K562 (cell line): Measurements from ENCODE around the gene ZNF488. TPM values are rescaled to one million over a fixed set of nuclear protein-coding genes. Genes with fewer than 3 reads are reported as not detected.

Experiments used
- ATF1 ChIP-seq, 2 experiments: fragments of 450-650 bp in 1 of 2; IDR thresholded peaks; 2 replicates each; pipeline ENCODE4 v1.6.1; 2016; ENCODE audit warnings: missing compliant biosample characterization in 1 of 2, missing genetic modification characterization in 1 of 2
- CBX1 ChIP-seq: sonication (generic); IDR thresholded peaks from 2 replicates; pipeline ENCODE4 v1.6.1; 2016; ENCODE audit warnings: antibody characterized with exemption, low read depth, mild to moderate bottlenecking
- HSF4 ChIP-seq: fragments of 250-450 bp; sonication (Bioruptor Pico); IDR thresholded peaks from 2 replicates; pipeline ENCODE4 v2.1.2; 2022; ENCODE audit warnings: mild to moderate bottlenecking, moderate library complexity, borderline replicate concordance
- KLF13 ChIP-seq: fragments of 450-650 bp; IDR thresholded peaks from 2 replicates; pipeline ENCODE4 v1.6.1; 2016; ENCODE audit warnings: missing genetic modification characterization, low read depth, mild to moderate bottlenecking, missing compliant biosample characterization, moderate library complexity, borderline replicate concordance
- MEIS2 ChIP-seq: fragments of 450-650 bp; IDR thresholded peaks from 2 replicates; pipeline ENCODE4 v1.6.1; 2014; ENCODE audit warnings: mild to moderate bottlenecking; ENCODE audit not compliant: partially characterized antibody
- TEAD1 ChIP-seq, 2 experiments: fragments of 450-650 bp in 1 of 2; sonication (generic) in 1 of 2; formaldehyde crosslinking; IDR thresholded peaks; 2 replicates each; pipeline versions ENCODE4 v1.4.0 to v1.8.0; 2020 to 2022; ENCODE audit warnings: mild to moderate bottlenecking in 2 of 2, missing genetic modification reagents in 1 of 2
- polyA plus RNA-seq, 8 experiments: library from polyadenylated mRNA; depleted of rRNA in 4 of 8; stranded (reverse) in 5 of 8; unstranded in 3 of 8; fragments of >200 nt; fragmentation: Nextera tagmentation in 2 of 8; fragmentation: Illumina TruSeq in 1 of 8; extraction: Ambion mirVana in 2 of 8; extraction: Trizol in 1 of 8; gene quantifications; 2 replicates each; pipeline versions ENCODE4 v1.2.1 to v1.2.3, GENCODE V29; 2011 to 2014; ENCODE audit warnings: inconsistent platforms in 1 of 8, missing spikeins in 1 of 8
- total RNA-seq, 7 experiments: library from RNA; depleted of rRNA in 6 of 7; stranded (reverse); fragments of >200 nt in 6 of 7; fragmentation: Illumina TruSeq in 2 of 7; extraction: Trizol in 2 of 7; gene quantifications; 2 replicates each; pipeline versions ENCODE4 v1.2.1 to v1.2.3, GENCODE V29; 2011 to 2021; ENCODE audit warnings: low replicate concordance in 1 of 7
- TF ChIP-seq, protein P1 (sequence below): fragments of 450-650 bp; IDR thresholded peaks from 2 replicates; pipeline ENCODE4 v1.6.1; 2016
- TF ChIP-seq, protein P2 (sequence below), 2 experiments: IDR thresholded peaks in 1 of 2; conservative IDR thresholded peaks in 1 of 2; 2 replicates each; pipeline ENCODE4 v1.6.1; 2016; ENCODE audit warnings: low read depth in 2 of 2, mild to moderate bottlenecking in 1 of 2, missing compliant biosample characterization in 1 of 2, missing genetic modification characterization in 1 of 2, moderate library complexity in 1 of 2

The ZNF488 gene
- total and polyA plus RNA-seq, 9 of the 15 experiments (the other 6 are each of a cell fraction or from before 2014, with no cell fraction given): 0.03 to 0.09 (median 0.05) TPM; not detected in 3

GRCh38 chr10:47326306-47326926 lies 57.7 kb downstream of the ZNF488 start (continued):
- TF ChIP-seq, protein P1, sequence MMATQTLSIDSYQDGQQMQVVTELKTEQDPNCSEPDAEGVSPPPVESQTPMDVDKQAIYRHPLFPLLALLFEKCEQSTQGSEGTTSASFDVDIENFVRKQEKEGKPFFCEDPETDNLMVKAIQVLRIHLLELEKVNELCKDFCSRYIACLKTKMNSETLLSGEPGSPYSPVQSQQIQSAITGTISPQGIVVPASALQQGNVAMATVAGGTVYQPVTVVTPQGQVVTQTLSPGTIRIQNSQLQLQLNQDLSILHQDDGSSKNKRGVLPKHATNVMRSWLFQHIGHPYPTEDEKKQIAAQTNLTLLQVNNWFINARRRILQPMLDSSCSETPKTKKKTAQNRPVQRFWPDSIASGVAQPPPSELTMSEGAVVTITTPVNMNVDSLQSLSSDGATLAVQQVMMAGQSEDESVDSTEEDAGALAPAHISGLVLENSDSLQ: peak; percentile 83
- TF ChIP-seq MEIS2 (peak; percentile 75), KLF13 (tag) (no peak), HSF4 (no peak), TEAD1 (CRISPR knock-in tag; IDR thresholded peaks at IDR 0.05) (peak in 1 of 2 experiments; percentile 17; a peak in 1 of 4 replicates), ATF1 (CRISPR knock-in tag; IDR thresholded peaks at IDR 0.05) (no peak), ATF1 (tag; IDR thresholded peaks at IDR 0.05) (no peak; the same call in 1 of the 2 replicates), CBX1 (no peak)
- TF ChIP-seq, protein P2, sequence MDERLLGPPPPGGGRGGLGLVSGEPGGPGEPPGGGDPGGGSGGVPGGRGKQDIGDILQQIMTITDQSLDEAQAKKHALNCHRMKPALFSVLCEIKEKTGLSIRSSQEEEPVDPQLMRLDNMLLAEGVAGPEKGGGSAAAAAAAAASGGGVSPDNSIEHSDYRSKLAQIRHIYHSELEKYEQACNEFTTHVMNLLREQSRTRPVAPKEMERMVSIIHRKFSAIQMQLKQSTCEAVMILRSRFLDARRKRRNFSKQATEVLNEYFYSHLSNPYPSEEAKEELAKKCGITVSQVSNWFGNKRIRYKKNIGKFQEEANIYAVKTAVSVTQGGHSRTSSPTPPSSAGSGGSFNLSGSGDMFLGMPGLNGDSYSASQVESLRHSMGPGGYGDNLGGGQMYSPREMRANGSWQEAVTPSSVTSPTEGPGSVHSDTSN (CRISPR knock-in tag; IDR thresholded peaks at IDR 0.05; ENCODE audit: low read depth): no peak
- TF ChIP-seq, protein P2 (tag; conservative IDR thresholded peaks at IDR 0.05; ENCODE audit: low read depth): peak; percentile 63
